ENCODE results near the gene CAPN8.
A peak's percentile ranks its signal among the peaks of the same experiment; 100 is the strongest.

CAPN8 gene

GRCh38 chr1:223556414-223557129 lies 108.9 kb downstream of the CAPN8 start:
- Histone ChIP-seq H3K27me3 (ENCODE audit: insufficient read depth, insufficient read length) (no peaks in the 10 kb centered on the region), H3K4me1 (ENCODE audit: insufficient read depth, insufficient read length) (peaks cover 2% of the 10 kb centered on the region), H3K9ac (ENCODE audit: insufficient read length, low read depth) (no peak overlapping the region), H3K4me3 (ENCODE audit: insufficient read length, low read depth) (no peak overlapping the region), H3K36me3 (ENCODE audit: insufficient read depth, insufficient read length, low read length) (no peaks in the 10 kb centered on the region), H3K9me3 (ENCODE audit: insufficient read depth, low read length) (no peaks in the 10 kb centered on the region)
- no peak for TF ChIP-seq YY1 (IDR thresholded peaks at IDR 0.05; ENCODE audit: insufficient read depth, insufficient read length)
- no peak for TF ChIP-seq ZNF274 (IDR thresholded peaks at IDR 0.05; ENCODE audit: low read depth, low read length)
- no peak for TF ChIP-seq SUZ12 (IDR thresholded peaks at IDR 0.05; ENCODE audit: extremely low read depth, insufficient read depth, insufficient read length)
- DNase-seq (ENCODE audit: low read depth, low spot score) = peak; percentile 57

- no peaks in the 10 kb centered on the region for H3K9me3 ChIP-seq (ENCODE audit: insufficient read depth, low read length)
- no peak for DNase-seq (ENCODE audit: low read depth, low spot score)
- H3K4me1 ChIP-seq (ENCODE audit: insufficient read depth, insufficient read length) = peaks cover 2% of the 10 kb centered on the region
- no peaks in the 10 kb centered on the region for H3K36me3 ChIP-seq (ENCODE audit: insufficient read depth, insufficient read length, low read length)
- H3K4me3 ChIP-seq (ENCODE audit: insufficient read length, low read depth) = no peak overlapping the region
- H3K27me3 ChIP-seq (ENCODE audit: insufficient read depth, insufficient read length) = no peaks in the 10 kb centered on the region
- no peak overlapping the region for H3K9ac ChIP-seq (ENCODE audit: insufficient read length, low read depth)
- TF ChIP-seq YY1 (IDR thresholded peaks at IDR 0.05; ENCODE audit: insufficient read depth, insufficient read length) (no peak), SUZ12 (IDR thresholded peaks at IDR 0.05; ENCODE audit: extremely low read depth, insufficient read depth, insufficient read length) (no peak), ZNF274 (IDR thresholded peaks at IDR 0.05; ENCODE audit: low read depth, low read length) (no peak)
Observed at GRCh38 chr1:223553957-223554356, 111.5 kb downstream of the CAPN8 start.

- DNase-seq (ENCODE audit: low read depth, low spot score) = no peak
- TF ChIP-seq ZNF274 (IDR thresholded peaks at IDR 0.05; ENCODE audit: low read depth, low read length) = no peak
- TF ChIP-seq YY1 (IDR thresholded peaks at IDR 0.05; ENCODE audit: insufficient read depth, insufficient read length) = no peak
- no peak for TF ChIP-seq SUZ12 (IDR thresholded peaks at IDR 0.05; ENCODE audit: extremely low read depth, insufficient read depth, insufficient read length)
- Histone ChIP-seq H3K27me3 (ENCODE audit: insufficient read depth, insufficient read length) (no peaks in the 10 kb centered on the region), H3K9me3 (ENCODE audit: insufficient read depth, low read length) (no peaks in the 10 kb centered on the region), H3K4me3 (ENCODE audit: insufficient read length, low read depth) (no peak overlapping the region), H3K4me1 (ENCODE audit: insufficient read depth, insufficient read length) (peaks cover 2% of the 10 kb centered on the region), H3K9ac (ENCODE audit: insufficient read length, low read depth) (no peak overlapping the region), H3K36me3 (ENCODE audit: insufficient read depth, insufficient read length, low read length) (no peaks in the 10 kb centered on the region)
Observed at GRCh38 chr1:223551610-223552009, 113.9 kb downstream of the CAPN8 start.

- Histone ChIP-seq H3K9me3 (ENCODE audit: insufficient read depth, low read length) (no peaks in the 10 kb centered on the region), H3K36me3 (ENCODE audit: insufficient read depth, insufficient read length, low read length) (no peaks in the 10 kb centered on the region), H3K4me3 (ENCODE audit: insufficient read length, low read depth) (no peak overlapping the region), H3K27me3 (ENCODE audit: insufficient read depth, insufficient read length) (no peaks in the 10 kb centered on the region), H3K4me1 (ENCODE audit: insufficient read depth, insufficient read length) (peaks cover 2% of the 10 kb centered on the region), H3K9ac (ENCODE audit: insufficient read length, low read depth) (no peak overlapping the region)
- TF ChIP-seq SUZ12 (IDR thresholded peaks at IDR 0.05; ENCODE audit: extremely low read depth, insufficient read depth, insufficient read length) (no peak), YY1 (IDR thresholded peaks at IDR 0.05; ENCODE audit: insufficient read depth, insufficient read length) (no peak), ZNF274 (IDR thresholded peaks at IDR 0.05; ENCODE audit: low read depth, low read length) (no peak)
- no peak for DNase-seq (ENCODE audit: low read depth, low spot score)
Observed at GRCh38 chr1:223549740-223550139, 115.8 kb downstream of the CAPN8 start.

- H3K27me3 ChIP-seq (ENCODE audit: insufficient read depth, insufficient read length) = no peaks in the 10 kb centered on the region
- H3K9ac ChIP-seq (ENCODE audit: insufficient read length, low read depth) = no peak overlapping the region
- H3K36me3 ChIP-seq (ENCODE audit: insufficient read depth, insufficient read length, low read length) = no peaks in the 10 kb centered on the region
- TF ChIP-seq ZNF274 (IDR thresholded peaks at IDR 0.05; ENCODE audit: low read depth, low read length) = no peak
- no peak for TF ChIP-seq SUZ12 (IDR thresholded peaks at IDR 0.05; ENCODE audit: extremely low read depth, insufficient read depth, insufficient read length)
- no peak for TF ChIP-seq YY1 (IDR thresholded peaks at IDR 0.05; ENCODE audit: insufficient read depth, insufficient read length)
- peaks cover 2% of the 10 kb centered on the region for H3K4me1 ChIP-seq (ENCODE audit: insufficient read depth, insufficient read length)
- H3K9me3 ChIP-seq (ENCODE audit: insufficient read depth, low read length) = no peaks in the 10 kb centered on the region
- no peak for DNase-seq (ENCODE audit: low read depth, low spot score)
- H3K4me3 ChIP-seq (ENCODE audit: insufficient read length, low read depth) = no peak overlapping the region
Observed at GRCh38 chr1:223547316-223548114, 118.0 kb downstream of the CAPN8 start.

GRCh38 chr1:223545343-223545742 lies 120.2 kb downstream of the CAPN8 start:
- H3K9me3 ChIP-seq (ENCODE audit: insufficient read depth, low read length) = no peaks in the 10 kb centered on the region
- H3K9ac ChIP-seq (ENCODE audit: insufficient read length, low read depth) = no peak overlapping the region
- H3K4me1 ChIP-seq (ENCODE audit: insufficient read depth, insufficient read length) = peaks cover 2% of the 10 kb centered on the region
- no peaks in the 10 kb centered on the region for H3K36me3 ChIP-seq (ENCODE audit: insufficient read depth, insufficient read length, low read length)
- DNase-seq (ENCODE audit: low read depth, low spot score) = no peak
- TF ChIP-seq YY1 (IDR thresholded peaks at IDR 0.05; ENCODE audit: insufficient read depth, insufficient read length) (no peak), SUZ12 (IDR thresholded peaks at IDR 0.05; ENCODE audit: extremely low read depth, insufficient read depth, insufficient read length) (no peak), ZNF274 (IDR thresholded peaks at IDR 0.05; ENCODE audit: low read depth, low read length) (no peak)
- no peak overlapping the region for H3K4me3 ChIP-seq (ENCODE audit: insufficient read length, low read depth)
- no peaks in the 10 kb centered on the region for H3K27me3 ChIP-seq (ENCODE audit: insufficient read depth, insufficient read length)

GRCh38 chr1:223543560-223543959 lies 121.9 kb downstream of the CAPN8 start:
- H3K36me3 ChIP-seq (ENCODE audit: insufficient read depth, insufficient read length, low read length) = no peaks in the 10 kb centered on the region
- no peak overlapping the region for H3K4me3 ChIP-seq (ENCODE audit: insufficient read length, low read depth)
- TF ChIP-seq ZNF274 (IDR thresholded peaks at IDR 0.05; ENCODE audit: low read depth, low read length) (no peak), SUZ12 (IDR thresholded peaks at IDR 0.05; ENCODE audit: extremely low read depth, insufficient read depth, insufficient read length) (no peak), YY1 (IDR thresholded peaks at IDR 0.05; ENCODE audit: insufficient read depth, insufficient read length) (no peak)
- no peak overlapping the region for H3K9ac ChIP-seq (ENCODE audit: insufficient read length, low read depth)
- H3K27me3 ChIP-seq (ENCODE audit: insufficient read depth, insufficient read length) = no peaks in the 10 kb centered on the region
- DNase-seq (ENCODE audit: low read depth, low spot score) = no peak
- no peaks in the 10 kb centered on the region for H3K9me3 ChIP-seq (ENCODE audit: insufficient read depth, low read length)
- peaks cover 2% of the 10 kb centered on the region for H3K4me1 ChIP-seq (ENCODE audit: insufficient read depth, insufficient read length)

Data from NT2/D1 (cell line).